C4-2B (cell line): ENCODE measurements around the gene FOXRED2.

Source experiments
- H3K27ac ChIP-seq: fragments of 450-650 bp; 2 replicates; pipeline ENCODE4 v1.5.1; 2017
- CTCF ChIP-seq: fragments of 450-650 bp; conservative IDR thresholded peaks from 2 replicates; pipeline ENCODE4 v1.5.1; 2017; ENCODE audit warnings: mild to moderate bottlenecking
- ZFX ChIP-seq: fragments of 450-650 bp; IDR thresholded peaks from 2 replicates; pipeline ENCODE4 v1.6.1; 2017

FOXRED2 gene

GRCh38 chr22:36480941-36481392 is 25.9 kb downstream of the FOXRED2 start:
- TF ChIP-seq ZFX (no peak), CTCF (no peak)
- H3K27ac ChIP-seq: peak overlapping the region; percentile 97

DNA sequence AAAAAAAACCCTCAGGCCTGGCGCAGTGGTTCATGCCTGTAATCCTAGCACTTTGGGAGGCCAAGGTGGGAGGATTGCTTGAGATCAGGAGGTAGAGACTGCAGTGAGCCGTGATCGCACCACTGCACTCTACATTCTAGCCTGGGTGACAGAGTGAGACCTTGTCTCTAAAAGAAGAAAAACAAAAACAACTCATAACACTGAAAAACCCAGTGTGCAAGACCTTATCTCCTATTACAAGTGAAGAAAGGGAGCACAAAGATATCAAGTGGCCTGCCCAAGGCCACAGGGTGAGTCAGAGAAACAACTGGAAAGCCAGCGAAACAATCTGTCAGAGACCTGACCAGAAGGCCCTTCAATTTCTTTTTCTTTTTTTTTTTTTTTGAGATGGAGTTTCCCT is 27.9 kb downstream of the FOXRED2 start:
- no peak for TF ChIP-seq CTCF
- no peak for TF ChIP-seq ZFX
- no peak overlapping the region for H3K27ac ChIP-seq

DNA sequence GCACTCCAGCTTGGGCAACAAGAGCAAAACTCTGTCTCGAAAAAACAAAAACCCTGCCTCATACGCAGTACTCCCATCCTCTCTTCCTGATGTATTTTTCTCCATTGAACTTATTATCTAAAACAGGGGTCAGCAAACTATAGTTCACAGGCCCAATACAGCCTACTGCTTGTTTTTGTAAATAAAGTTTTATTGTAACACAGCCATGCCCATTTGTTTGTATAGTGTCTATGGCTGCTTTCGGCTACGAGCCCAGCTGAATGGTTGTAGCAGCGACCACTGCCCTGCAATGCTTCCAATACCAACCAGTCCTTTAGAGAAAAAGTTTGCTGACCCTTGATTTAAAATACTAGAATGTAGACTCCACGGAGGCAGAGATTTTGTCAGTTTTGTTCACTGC is 31.5 kb downstream of the FOXRED2 start:
- TF ChIP-seq ZFX: no peak
- no peak for TF ChIP-seq CTCF

DNA sequence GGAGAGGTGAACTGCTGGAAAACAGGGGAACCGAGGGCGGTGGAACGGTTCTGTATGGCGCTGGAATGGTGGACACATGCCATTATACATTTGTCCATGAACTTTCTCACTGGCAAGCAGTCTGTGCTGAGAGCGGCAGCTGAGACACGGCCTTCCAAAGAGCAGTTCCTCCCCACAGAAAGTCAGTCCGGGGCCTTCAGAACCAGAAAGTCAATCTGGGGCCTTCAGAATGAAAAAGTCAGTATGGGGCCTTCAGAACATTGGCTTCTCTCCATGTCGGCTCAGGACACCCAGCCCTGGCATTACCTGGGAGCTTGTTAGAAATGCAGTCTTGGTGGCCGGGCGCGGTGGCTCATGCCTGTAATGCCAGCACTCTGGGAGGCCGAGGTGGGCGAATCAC is 34.2 kb downstream of the FOXRED2 start:
- TF ChIP-seq CTCF (no peak), ZFX (no peak)
- no peak overlapping the region for H3K27ac ChIP-seq

More for the DNA sequence above, 31.5 kb downstream of the FOXRED2 start:
- H3K27ac ChIP-seq: no peak overlapping the region

DNA sequence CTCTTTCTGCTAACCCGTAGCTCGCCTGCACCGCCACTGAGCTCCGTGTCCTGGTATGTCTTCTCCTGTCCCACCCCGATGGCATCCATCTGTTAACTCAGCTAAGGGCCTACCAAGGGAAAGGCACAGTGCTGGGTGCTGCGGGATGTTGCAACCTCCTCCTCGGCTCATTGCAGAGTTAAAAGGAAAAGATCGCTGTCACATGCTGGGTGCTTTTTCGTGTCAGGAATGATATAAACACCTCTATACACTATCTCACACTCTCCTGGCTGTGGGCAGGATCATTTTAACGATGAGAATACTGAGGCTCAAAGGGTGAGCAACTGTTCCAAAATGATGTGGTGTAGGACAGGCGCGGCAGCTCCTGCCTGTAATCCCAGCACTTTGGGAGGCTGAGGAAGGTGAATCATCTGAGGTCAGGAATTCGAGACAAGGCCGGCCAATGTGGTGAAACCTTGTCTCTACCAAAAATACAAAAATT is 35.5 kb downstream of the FOXRED2 start:
- no peak for TF ChIP-seq ZFX
- TF ChIP-seq CTCF: no peak
- no peak overlapping the region for H3K27ac ChIP-seq

DNA sequence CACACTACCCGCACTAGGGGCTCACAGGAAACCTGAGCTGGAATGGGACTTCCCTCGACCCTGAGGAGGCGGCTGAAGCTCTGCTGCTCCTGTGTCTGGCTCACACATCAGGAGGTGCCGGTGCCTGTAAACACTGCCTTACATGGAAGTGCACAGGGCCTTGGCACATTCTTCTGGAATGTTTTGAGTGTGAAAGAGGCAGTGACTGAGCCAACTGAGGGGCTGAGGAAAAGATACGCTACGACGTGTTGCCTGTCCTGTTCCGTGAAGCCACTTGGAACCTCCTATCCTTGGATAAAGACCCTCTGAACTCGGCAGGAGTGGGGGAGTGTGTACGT is 35.9 kb downstream of the FOXRED2 start:
- TF ChIP-seq CTCF (no peak), ZFX (no peak)
- no peak overlapping the region for H3K27ac ChIP-seq

GRCh38 chr22:36470162-36470993 is 36.5 kb downstream of the FOXRED2 start:
- TF ChIP-seq ZFX: no peak
- peak; percentile 98 for TF ChIP-seq CTCF
- peak overlapping the region; percentile 29 for H3K27ac ChIP-seq
